BLaER1 (cell line): ENCODE results near the gene LMCD1.
"Not testable (repeated sequence)": the region's sequence is repeated elsewhere in the genome, so short reads cannot be mapped to it uniquely, and the experiment has no call there.

ENCODE experiments used
- H3K27ac ChIP-seq: shearing (Covaris generic); formaldehyde crosslinking; 2 replicates; pipeline ENCODE4 v1.8.1; 2022
- H3K27me3 ChIP-seq: shearing (Covaris generic); formaldehyde crosslinking; 2 replicates; pipeline ENCODE4 v1.8.1; 2022
- H3K36me3 ChIP-seq: shearing (Covaris generic); formaldehyde crosslinking; 2 replicates; pipeline ENCODE4 v1.8.1; 2022
- H3K4me1 ChIP-seq: shearing (Covaris generic); formaldehyde crosslinking; 2 replicates; pipeline ENCODE4 v1.8.1; 2022
- H3K4me2 ChIP-seq: shearing (Covaris generic); formaldehyde crosslinking; 2 replicates; pipeline ENCODE4 v1.8.1; 2022
- H3K4me3 ChIP-seq: shearing (Covaris generic); formaldehyde crosslinking; 2 replicates; pipeline ENCODE4 v1.8.1; 2022
- H3K9ac ChIP-seq: shearing (Covaris generic); formaldehyde crosslinking; 2 replicates; pipeline ENCODE4 v1.8.1; 2022
- H3K9me3 ChIP-seq: shearing (Covaris generic); formaldehyde crosslinking; 2 replicates; pipeline ENCODE4 v1.8.1; 2022
- H4K20me1 ChIP-seq: shearing (Covaris generic); formaldehyde crosslinking; 2 replicates; pipeline ENCODE4 v1.8.1; 2022
- Cebpa-rat ChIP-seq: shearing (Covaris generic); IDR thresholded peaks from 2 replicates; pipeline ENCODE4 v1.8.1; 2022

Gene LMCD1

GRCh38 chr3:8576436-8576835 lies 74.8 kb downstream of the LMCD1 start:
- peaks cover 3% of the 10 kb centered on the region for H3K4me1 ChIP-seq
- no peak overlapping the region for H3K4me2 ChIP-seq
- no peaks in the 10 kb centered on the region for H4K20me1 ChIP-seq
- no peak overlapping the region for H3K4me3 ChIP-seq
- H3K36me3 ChIP-seq: no peaks in the 10 kb centered on the region
- H3K9me3 ChIP-seq: no peaks in the 10 kb centered on the region
- H3K27me3 ChIP-seq: no peaks in the 10 kb centered on the region
- H3K27ac ChIP-seq: no peak overlapping the region
- TF ChIP-seq Cebpa-rat: no peak
- H3K9ac ChIP-seq: no peak overlapping the region

GRCh38 chr3:8576841-8577571 lies 75.4 kb downstream of the LMCD1 start:
- H3K36me3 ChIP-seq: no peaks in the 10 kb centered on the region
- no peaks in the 10 kb centered on the region for H3K27me3 ChIP-seq
- no peaks in the 10 kb centered on the region for H4K20me1 ChIP-seq
- 0 out of 2 replicates have a peak, but pooled peaks cover 1% of the 10 kb centered on the region for H3K4me1 ChIP-seq
- no peak overlapping the region for H3K9ac ChIP-seq
- no peak for TF ChIP-seq Cebpa-rat
- H3K4me3 ChIP-seq: no peak overlapping the region
- no peaks in the 10 kb centered on the region for H3K9me3 ChIP-seq
- H3K4me2 ChIP-seq: no peak overlapping the region
- H3K27ac ChIP-seq: no peak overlapping the region

GRCh38 chr3:8578282-8578681 lies 76.7 kb downstream of the LMCD1 start:
- no peaks in the 10 kb centered on the region for H3K9me3 ChIP-seq
- TF ChIP-seq Cebpa-rat: no peak
- H3K27me3 ChIP-seq: no peaks in the 10 kb centered on the region
- H3K9ac ChIP-seq: no peak overlapping the region
- 0 out of 2 replicates have a peak, but pooled peaks cover 5% of the 10 kb centered on the region for H3K4me1 ChIP-seq
- no peak overlapping the region for H3K4me2 ChIP-seq
- no peak overlapping the region for H3K4me3 ChIP-seq
- H4K20me1 ChIP-seq: no peaks in the 10 kb centered on the region
- H3K27ac ChIP-seq: no peak overlapping the region
- H3K36me3 ChIP-seq: no peaks in the 10 kb centered on the region

GRCh38 chr3:8579096-8579495 lies 77.5 kb downstream of the LMCD1 start:
- Histone ChIP-seq H3K4me1 (0 out of 2 replicates have a peak, but pooled peaks cover 5% of the 10 kb centered on the region), H3K9me3 (no peaks in the 10 kb centered on the region), H3K27me3 (no peaks in the 10 kb centered on the region), H3K4me3 (no peak overlapping the region), H3K36me3 (no peaks in the 10 kb centered on the region), H3K27ac (no peak overlapping the region), H3K4me2 (no peak overlapping the region), H3K9ac (no peak overlapping the region), H4K20me1 (no peaks in the 10 kb centered on the region)
- no peak for TF ChIP-seq Cebpa-rat

GRCh38 chr3:8579943-8580342 lies 78.3 kb downstream of the LMCD1 start:
- H3K4me1 ChIP-seq: 0 out of 2 replicates have a peak, but pooled peaks cover 5% of the 10 kb centered on the region
- no peak overlapping the region for H3K9ac ChIP-seq
- no peaks in the 10 kb centered on the region for H3K9me3 ChIP-seq
- no peak for TF ChIP-seq Cebpa-rat
- no peak overlapping the region for H3K27ac ChIP-seq
- no peaks in the 10 kb centered on the region for H3K27me3 ChIP-seq
- no peaks in the 10 kb centered on the region for H4K20me1 ChIP-seq
- no peaks in the 10 kb centered on the region for H3K36me3 ChIP-seq
- no peak overlapping the region for H3K4me3 ChIP-seq
- H3K4me2 ChIP-seq: no peak overlapping the region

- not testable (repeated sequence) for H4K20me1 ChIP-seq, H3K27ac ChIP-seq, H3K4me2 ChIP-seq, H3K9ac ChIP-seq, H3K4me3 ChIP-seq, H3K27me3 ChIP-seq, H3K9me3 ChIP-seq, H3K36me3 ChIP-seq, H3K4me1 ChIP-seq
These were observed 78.8 kb downstream of the LMCD1 start for GRCh38 chr3:8580434-8580833.

GRCh38 chr3:8581373-8581772 lies 79.8 kb downstream of the LMCD1 start:
- Histone ChIP-seq H3K36me3 (no peaks in the 10 kb centered on the region), H3K9me3 (0 out of 2 replicates have a peak, but pooled peaks cover 2% of the 10 kb centered on the region), H4K20me1 (no peaks in the 10 kb centered on the region), H3K27me3 (no peaks in the 10 kb centered on the region), H3K27ac (no peak overlapping the region), H3K4me3 (no peak overlapping the region), H3K4me2 (no peak overlapping the region), H3K4me1 (0 out of 2 replicates have a peak, but pooled peaks cover 5% of the 10 kb centered on the region), H3K9ac (no peak overlapping the region)
- no peak for TF ChIP-seq Cebpa-rat

GRCh38 chr3:8581806-8582445 lies 80.3 kb downstream of the LMCD1 start:
- 0 out of 2 replicates have a peak, but pooled peaks cover 3% of the 10 kb centered on the region for H3K9me3 ChIP-seq
- 0 out of 2 replicates have a peak, but pooled peaks cover 5% of the 10 kb centered on the region for H3K4me1 ChIP-seq
- no peak overlapping the region for H3K9ac ChIP-seq
- H4K20me1 ChIP-seq: no peaks in the 10 kb centered on the region
- H3K27ac ChIP-seq: no peak overlapping the region
- no peaks in the 10 kb centered on the region for H3K36me3 ChIP-seq
- H3K4me2 ChIP-seq: peak overlapping the region; percentile 6
- TF ChIP-seq Cebpa-rat: no peak
- no peak overlapping the region for H3K4me3 ChIP-seq
- H3K27me3 ChIP-seq: no peaks in the 10 kb centered on the region

- H3K4me3 ChIP-seq: no peak overlapping the region
- H3K27me3 ChIP-seq: no peaks in the 10 kb centered on the region
- 0 out of 2 replicates have a peak, but pooled peaks cover 5% of the 10 kb centered on the region for H3K4me1 ChIP-seq
- no peak overlapping the region for H3K9ac ChIP-seq
- no peak overlapping the region for H3K4me2 ChIP-seq
- no peaks in the 10 kb centered on the region for H3K36me3 ChIP-seq
- no peak for TF ChIP-seq Cebpa-rat
- no peaks in the 10 kb centered on the region for H4K20me1 ChIP-seq
- H3K9me3 ChIP-seq: 0 out of 2 replicates have a peak, but pooled peaks cover 3% of the 10 kb centered on the region
- H3K27ac ChIP-seq: no peak overlapping the region
These were observed 83.0 kb downstream of the LMCD1 start for GRCh38 chr3:8584661-8585060.

GRCh38 chr3:8589880-8590556 lies 88.4 kb downstream of the LMCD1 start:
- Histone ChIP-seq H3K36me3 (no peaks in the 10 kb centered on the region), H3K4me1 (peaks cover 11% of the 10 kb centered on the region), H3K4me2 (no peak overlapping the region), H4K20me1 (no peaks in the 10 kb centered on the region), H3K27me3 (no peaks in the 10 kb centered on the region), H3K4me3 (no peak overlapping the region), H3K27ac (no peak overlapping the region), H3K9ac (no peak overlapping the region), H3K9me3 (peaks cover 15% of the 10 kb centered on the region)
- TF ChIP-seq Cebpa-rat: no peak
